RWPE1 (cell line): ENCODE data around the gene ZNF81.

Experiments used
- CTCF ChIA-PET: fragments of 350-600 bp; sonication (Branson Sonifier 250); formaldehyde crosslinking; extraction: SDS; loops from one replicate; lab custom pipeline; 2021; lab: Yijun Ruan, JAX
- POLR2A ChIA-PET: fragments of 400-600 bp; formaldehyde crosslinking; extraction: SDS; loops from one replicate; lab custom pipeline; 2020; ENCODE audit warnings: antibody characterized with exemption; ENCODE audit not compliant: low non-redundant PET; lab: Yijun Ruan, JAX
- DNase-seq: peaks from one replicate; pipeline ENCODE4 v3.0.0; 2012; ENCODE audit warnings: low spot score
- H3K27ac ChIP-seq: fragments of 450-650 bp; 2 replicates; pipeline ENCODE4 v1.5.1; 2017
- TF ChIP-seq, protein P1 (sequence below): fragments of 450-650 bp; conservative IDR thresholded peaks from 2 replicates; pipeline ENCODE4 v1.5.1; 2017; ENCODE audit warnings: low read depth, mild to moderate bottlenecking

Gene ZNF81

DNA sequence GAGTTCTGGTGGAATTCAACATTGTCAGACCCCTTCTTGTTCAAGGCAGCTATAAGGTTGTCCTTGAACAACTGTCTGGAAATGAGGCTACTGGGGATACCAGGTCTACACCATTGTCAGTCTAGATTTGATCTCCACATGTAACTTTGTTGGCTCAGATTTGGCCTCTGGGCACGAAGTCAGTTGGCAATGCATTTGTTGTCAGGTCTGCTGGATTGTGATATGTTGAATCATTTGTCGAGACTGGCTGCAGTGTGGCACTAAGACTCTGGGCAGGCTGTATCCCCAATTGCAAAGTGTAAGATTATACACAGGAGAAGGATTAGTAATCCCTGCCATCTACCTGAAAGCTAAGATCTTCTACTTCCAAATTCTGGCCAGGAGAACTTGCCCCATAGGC, 26.5 kb downstream of the ZNF81 start:
- no peak for DNase-seq
- ChIA-PET CTCF (no interaction called here), POLR2A (no interaction called here)
- no peak overlapping the region for H3K27ac ChIP-seq
- TF ChIP-seq, protein P1, sequence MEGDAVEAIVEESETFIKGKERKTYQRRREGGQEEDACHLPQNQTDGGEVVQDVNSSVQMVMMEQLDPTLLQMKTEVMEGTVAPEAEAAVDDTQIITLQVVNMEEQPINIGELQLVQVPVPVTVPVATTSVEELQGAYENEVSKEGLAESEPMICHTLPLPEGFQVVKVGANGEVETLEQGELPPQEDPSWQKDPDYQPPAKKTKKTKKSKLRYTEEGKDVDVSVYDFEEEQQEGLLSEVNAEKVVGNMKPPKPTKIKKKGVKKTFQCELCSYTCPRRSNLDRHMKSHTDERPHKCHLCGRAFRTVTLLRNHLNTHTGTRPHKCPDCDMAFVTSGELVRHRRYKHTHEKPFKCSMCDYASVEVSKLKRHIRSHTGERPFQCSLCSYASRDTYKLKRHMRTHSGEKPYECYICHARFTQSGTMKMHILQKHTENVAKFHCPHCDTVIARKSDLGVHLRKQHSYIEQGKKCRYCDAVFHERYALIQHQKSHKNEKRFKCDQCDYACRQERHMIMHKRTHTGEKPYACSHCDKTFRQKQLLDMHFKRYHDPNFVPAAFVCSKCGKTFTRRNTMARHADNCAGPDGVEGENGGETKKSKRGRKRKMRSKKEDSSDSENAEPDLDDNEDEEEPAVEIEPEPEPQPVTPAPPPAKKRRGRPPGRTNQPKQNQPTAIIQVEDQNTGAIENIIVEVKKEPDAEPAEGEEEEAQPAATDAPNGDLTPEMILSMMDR: no peak

DNA sequence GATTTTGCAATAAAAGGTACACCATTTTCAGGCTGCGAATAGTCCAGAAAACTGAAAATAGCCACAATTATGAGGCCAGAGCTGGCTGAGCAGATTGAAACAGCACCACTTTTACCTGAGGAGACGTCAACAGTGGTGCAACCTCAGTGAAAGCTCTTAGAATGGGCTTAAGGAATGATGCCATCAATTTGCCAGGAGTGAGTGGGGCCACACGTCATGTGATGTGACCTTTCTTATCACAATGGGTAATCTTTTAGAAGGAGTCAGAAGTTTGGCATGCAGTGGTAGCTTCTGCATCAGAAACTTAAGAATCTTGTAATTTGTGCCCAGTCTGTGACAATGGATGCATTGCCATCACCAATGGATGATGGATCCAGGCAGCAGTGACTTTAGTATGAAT, 27.6 kb downstream of the ZNF81 start:
- ChIA-PET CTCF (no interaction called here), POLR2A (no interaction called here)
- DNase-seq: no peak
- H3K27ac ChIP-seq: no peak overlapping the region
- TF ChIP-seq, protein P1: no peak

DNA sequence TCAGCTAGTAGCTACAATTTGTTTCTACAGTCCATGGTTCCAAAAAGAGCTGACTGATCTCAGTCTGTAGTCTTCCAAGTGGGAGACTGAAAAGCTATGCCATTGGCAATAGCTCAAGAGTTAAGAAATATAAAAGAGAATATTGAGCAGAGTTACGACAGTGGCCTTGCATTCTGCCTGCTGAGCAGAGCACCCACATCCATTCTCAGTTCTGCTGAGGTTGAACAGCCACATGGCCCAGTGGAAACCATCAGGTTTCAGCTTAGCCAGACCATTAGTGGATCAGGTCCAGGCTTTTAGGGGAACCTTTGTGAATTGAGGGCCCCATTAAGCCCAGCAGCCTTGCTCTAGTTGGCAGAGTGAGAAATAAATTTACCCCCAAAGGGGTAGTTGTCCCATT, 28.1 kb downstream of the ZNF81 start:
- ChIA-PET CTCF (no interaction called here), POLR2A (no interaction called here)
- TF ChIP-seq, protein P1: no peak
- DNase-seq: no peak
- H3K27ac ChIP-seq: no peak overlapping the region

DNA sequence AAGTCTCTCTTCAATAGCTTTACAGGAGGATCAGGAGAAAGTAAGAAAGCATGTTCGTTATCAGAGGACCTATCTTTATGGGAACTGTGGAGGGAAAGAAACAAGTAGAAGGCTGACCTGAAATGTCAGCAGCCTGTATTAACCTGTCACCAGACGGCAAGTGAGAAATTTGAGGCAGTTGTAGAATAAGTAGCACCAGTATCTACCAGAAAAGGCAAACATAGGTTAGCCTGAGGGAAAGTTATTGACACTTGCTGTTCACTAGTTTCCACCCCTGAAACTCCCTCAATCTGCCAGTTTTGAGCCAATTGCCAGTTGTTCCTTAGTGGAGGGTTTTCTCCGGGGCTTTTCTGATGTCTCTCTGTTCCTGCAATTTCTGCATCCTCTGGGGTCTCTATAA, 36.4 kb downstream of the ZNF81 start:
- ChIA-PET CTCF (interaction anchor here (0.5 kb wide), 1 partner anchor 37 kb away, joined by 3 read pairs; no protein-coding TSS in a partner anchor), POLR2A (no interaction called here)
- TF ChIP-seq, protein P1: no peak
- no peak overlapping the region for H3K27ac ChIP-seq
- no peak for DNase-seq

DNA sequence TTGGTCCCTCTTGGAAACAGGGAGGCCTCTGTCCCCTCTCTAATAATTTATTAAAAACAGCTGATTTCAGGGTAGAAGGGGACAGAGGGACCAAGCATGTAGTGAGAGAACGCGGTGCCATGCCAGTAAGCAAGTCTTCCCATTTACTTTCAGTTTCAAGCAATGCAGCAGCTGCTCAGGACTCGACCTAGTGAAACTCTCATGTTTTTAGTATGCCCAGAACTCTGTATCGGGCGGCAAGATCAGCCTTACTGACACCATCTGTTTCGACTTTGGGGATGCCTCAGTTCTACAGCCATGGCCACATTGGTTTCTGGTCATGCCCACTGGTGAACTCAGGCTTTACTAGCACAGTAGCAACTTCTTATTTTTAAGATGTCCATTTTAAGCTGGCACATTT, 40.6 kb downstream of the ZNF81 start:
- POLR2A ChIA-PET: no interaction called here
- no peak for DNase-seq
- CTCF ChIA-PET: no interaction called here
- H3K27ac ChIP-seq: no peak overlapping the region
- TF ChIP-seq, protein P1: no peak

DNA sequence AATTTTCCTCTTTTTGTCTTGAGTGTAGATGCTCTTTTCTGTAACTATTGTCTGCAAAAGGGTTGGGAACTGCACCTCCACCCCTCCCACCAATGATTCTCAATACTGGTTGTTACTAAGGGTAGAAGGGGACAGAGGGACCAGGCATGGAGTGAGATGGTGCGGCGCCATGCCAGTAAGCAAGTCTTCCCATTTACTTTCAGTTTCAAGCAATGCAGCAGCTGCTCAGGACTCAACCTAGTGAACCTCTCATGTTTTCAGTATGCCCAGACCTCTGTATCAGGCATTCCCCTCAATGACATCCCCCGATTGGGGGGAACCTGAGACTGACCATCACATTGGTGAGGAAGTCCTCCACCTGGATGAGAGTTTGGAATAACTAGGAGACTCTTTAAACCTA, 41.5 kb downstream of the ZNF81 start:
- POLR2A ChIA-PET: no interaction called here
- CTCF ChIA-PET: no interaction called here
- H3K27ac ChIP-seq: no peak overlapping the region
- TF ChIP-seq, protein P1: no peak
- DNase-seq: no peak

DNA sequence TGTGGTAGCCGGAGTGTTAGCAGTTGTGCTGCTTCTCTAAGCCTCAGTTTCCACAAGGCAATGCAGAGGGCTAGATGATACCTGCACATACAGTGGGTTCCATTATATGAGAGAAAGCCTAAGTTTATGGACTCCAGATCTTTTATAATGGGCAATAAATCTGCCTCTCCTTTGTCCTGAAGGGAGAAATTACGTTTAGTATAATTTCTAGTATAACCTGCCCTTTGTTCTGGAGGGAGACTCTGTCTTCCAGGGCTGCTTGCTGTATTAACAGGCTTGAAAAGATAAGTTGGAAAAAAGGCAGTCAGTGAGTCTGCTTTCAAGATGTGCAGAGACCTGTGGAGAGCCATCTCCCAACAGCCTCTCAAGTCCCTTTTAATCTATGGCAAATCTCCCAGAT, 42.8 kb downstream of the ZNF81 start:
- TF ChIP-seq, protein P1: no peak
- ChIA-PET POLR2A (no interaction called here), CTCF (no interaction called here)
- no peak for DNase-seq
- no peak overlapping the region for H3K27ac ChIP-seq
